GM19099 (cell line): ENCODE results near the gene SOX2.

Experiments used
- POLR2A ChIP-seq: IDR thresholded peaks from 3 replicates; pipeline ENCODE4 v1.6.1; 2011; ENCODE audit warnings: low read depth; ENCODE audit not compliant: insufficient read length; ENCODE audit errors: extremely low read depth

SOX2 gene

GRCh38 chr3:181755959-181756358, 44.2 kb downstream of the SOX2 start:
- no peak for TF ChIP-seq POLR2A

GRCh38 chr3:181756645-181757297, 45.0 kb downstream of the SOX2 start:
- TF ChIP-seq POLR2A = no peak

GRCh38 chr3:181757694-181758306, 46.1 kb downstream of the SOX2 start:
- TF ChIP-seq POLR2A = no peak

GRCh38 chr3:181761906-181762305, 50.2 kb downstream of the SOX2 start:
- no peak for TF ChIP-seq POLR2A
